ENCODE results near the gene CASK.

The CASK gene

GRCh38 chrX:41827886-41828285, 95.5 kb downstream of the CASK start:
- DNase-seq, result no peak

GRCh38 chrX:41825796-41826195, 97.6 kb downstream of the CASK start:
- DNase-seq, result no peak

DNA sequence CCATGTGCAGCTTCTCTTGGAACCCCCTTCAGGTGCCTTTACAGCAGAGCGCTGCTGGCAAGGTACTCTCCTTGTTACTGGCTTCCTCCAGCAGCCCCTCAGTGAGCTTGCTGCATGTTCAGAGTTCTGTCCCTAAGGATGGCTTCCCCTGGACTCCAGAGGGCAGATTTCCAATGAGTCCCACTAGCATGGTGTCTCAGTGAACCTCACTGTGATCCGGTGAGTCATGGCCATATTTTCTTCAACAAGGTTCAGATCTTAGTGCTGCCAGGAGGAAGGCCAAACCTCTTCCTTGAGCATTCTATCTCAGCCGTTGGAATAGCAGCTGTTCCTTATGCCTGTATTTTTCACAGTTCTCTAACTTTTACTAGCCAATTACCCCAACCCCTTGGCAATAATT, 98.8 kb downstream of the CASK start:
- DNase-seq, result no peak

GRCh38 chrX:41823402-41823801, 100.0 kb downstream of the CASK start:
- DNase-seq, result no peak

DNA sequence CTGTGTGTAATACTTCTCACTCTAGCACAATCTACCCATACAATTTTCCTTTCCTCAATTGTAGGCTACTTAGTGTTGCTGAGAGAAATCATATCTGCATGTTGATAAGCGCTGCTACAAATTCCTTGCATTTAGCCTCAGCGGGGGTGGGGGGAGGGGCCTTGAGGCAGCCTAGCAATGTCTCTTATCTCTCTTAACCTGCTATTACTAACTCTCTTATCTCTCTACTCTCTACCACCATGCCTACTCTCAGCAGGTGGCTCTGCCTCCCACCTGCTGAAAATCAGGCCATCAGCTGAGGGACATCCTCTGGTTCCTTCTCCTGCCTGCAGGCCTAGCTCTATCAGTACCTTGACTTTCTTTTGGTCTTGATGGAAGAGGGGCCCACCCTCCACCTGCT, 100.5 kb downstream of the CASK start:
- DNase-seq, result no peak

DNA sequence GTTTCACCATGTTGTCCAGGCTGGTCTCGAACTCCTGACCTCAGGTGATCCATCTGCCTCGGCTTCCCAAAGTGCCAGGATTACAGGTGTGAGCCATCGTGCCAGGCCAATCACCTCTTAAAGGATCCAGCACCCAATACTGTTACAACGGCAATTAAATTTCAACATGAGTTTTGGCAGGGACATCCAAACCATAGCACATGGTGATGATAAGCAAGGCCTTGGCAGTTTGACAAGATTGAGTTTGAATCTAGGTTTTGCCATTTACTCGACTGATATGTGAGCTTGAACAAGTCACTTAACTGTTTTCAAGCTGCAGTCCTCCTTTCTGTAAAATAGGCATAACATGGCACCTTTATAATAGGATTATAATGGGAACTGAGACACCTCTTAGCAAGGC, 115.3 kb downstream of the CASK start:
- DNase-seq, result no peak

DNA sequence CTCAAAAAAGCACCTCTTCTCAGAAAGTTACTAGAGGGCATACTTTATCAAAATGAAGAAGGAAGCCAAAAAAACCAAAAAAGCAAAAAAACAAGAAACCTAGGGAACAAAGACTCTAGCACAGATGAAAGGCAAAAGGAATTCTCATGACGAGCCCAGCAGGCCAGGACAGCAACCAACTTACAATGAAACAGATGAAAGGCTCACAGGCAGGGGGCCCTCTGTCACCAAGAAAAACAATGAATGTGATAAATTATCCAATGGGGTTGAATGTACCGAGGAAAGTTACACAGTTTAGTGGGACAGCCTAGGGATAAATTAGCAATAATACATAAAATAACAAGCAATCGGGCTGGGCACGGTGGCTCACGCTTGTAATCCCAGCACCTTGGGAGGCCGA, 120.4 kb downstream of the CASK start:
- DNase-seq, result no peak

GRCh38 chrX:41799661-41800060, 123.7 kb downstream of the CASK start:
- DNase-seq, result no peak

DNA sequence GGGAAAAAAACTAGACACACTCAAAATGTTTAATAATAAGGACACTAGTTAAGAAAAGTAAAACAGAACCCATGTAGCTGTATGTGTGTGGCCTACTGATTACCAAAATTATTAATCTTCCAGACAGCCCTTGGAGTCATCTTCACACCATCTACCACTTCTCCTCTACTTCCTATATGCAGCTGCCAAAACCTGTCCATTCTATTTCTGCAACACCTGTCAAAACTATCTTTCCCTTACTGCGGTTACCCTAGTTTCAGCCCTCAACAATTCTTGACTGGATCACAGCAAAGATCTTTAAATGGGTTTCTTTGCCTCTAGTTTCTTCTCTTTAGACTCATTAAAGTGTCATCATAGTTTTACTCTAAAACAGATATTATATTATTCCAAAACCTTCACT, 126.8 kb downstream of the CASK start:
- DNase-seq, result no peak

- no peak for DNase-seq
Observed at GRCh38 chrX:41796046-41796445, 127.3 kb downstream of the CASK start.

GRCh38 chrX:41789374-41789773, 134.0 kb downstream of the CASK start:
- DNase-seq, result no peak

- DNase-seq, result no peak
Observed at GRCh38 chrX:41785685-41786084, 137.7 kb downstream of the CASK start.

DNA sequence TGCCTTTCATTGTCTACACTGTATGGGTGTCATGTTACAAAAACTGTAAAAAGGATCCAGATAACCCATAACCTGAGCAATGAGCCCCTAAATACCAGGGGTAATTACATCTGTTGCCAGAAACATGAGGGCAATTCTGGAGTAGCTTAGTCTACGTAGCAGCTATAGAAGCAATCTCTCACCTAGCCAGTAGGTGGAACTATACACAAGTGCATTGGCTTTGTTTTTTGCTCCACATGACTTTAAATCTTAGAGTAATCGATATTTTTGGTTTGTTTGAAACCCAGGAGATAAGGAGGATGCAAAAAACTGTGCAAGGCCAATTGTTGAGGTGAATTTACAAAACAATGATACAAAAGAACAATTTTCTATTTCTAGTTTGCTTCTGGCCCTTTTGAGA, 141.9 kb downstream of the CASK start:
- no peak for DNase-seq

- DNase-seq, result no peak
Observed at GRCh38 chrX:41779941-41780340, 143.4 kb downstream of the CASK start.

DNA sequence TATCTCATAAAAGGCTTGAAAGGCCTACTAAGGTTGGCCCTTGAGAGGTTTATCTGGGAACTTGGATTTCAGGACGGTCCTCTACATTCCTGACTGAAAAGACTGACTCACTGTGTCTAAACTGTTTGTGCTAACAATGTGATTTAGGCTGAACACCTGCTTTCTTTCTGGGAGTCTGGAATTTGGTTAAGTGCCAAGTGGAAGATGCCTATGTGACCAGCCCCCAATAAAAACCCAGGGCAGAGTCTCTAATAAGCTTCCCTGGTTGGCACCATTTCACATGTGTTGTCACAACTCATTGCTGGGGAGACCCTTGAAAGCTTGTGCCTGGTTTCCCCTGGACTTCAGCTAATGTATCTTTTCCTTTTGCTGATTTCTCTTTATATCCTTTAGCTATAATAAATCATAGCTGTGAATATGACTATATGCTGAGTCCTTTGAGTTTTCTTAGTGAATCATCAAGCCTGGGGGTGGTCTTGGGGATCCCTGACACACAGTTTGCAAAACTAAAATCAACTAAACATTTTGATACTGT, 144.3 kb downstream of the CASK start:
- DNase-seq, result no peak

DNA sequence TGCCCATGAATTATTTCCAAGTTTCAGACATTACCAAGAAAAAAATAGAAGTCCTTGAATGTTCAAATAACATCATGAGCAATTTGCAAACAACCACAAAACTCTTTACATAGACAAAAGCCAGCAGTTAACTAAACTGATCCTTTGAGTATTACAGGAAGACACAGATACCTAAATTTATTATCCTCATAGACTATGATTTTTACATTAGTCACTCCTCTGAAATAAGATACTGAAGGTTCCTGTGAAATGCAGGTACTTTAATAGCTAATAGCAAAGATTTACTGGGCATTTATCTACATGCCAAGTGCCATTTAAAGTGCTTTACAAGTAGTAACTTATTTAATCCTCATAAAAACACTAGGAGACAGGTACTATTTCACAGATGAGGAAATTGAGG, 161.7 kb downstream of the CASK start:
- DNase-seq, result no peak

DNA sequence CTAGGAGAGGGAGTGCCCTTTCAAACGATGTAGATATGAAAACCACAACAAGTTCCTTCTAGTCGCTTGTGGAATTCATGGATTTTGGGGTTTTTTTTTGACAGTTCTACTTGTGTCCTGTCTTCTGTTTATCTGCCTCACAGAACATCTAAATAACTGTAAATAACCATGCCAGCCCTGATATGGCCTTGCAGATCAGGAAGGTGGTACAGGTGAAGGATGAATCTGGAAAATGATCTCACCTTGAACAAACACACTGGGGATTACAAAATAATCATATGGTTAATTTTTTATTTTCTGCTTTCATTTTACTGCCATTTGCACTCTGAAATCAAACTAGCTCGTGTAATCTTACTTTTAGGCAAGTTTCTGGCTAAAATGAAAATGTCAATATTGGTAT, 162.2 kb downstream of the CASK start:
- DNase-seq, result no peak

DNA sequence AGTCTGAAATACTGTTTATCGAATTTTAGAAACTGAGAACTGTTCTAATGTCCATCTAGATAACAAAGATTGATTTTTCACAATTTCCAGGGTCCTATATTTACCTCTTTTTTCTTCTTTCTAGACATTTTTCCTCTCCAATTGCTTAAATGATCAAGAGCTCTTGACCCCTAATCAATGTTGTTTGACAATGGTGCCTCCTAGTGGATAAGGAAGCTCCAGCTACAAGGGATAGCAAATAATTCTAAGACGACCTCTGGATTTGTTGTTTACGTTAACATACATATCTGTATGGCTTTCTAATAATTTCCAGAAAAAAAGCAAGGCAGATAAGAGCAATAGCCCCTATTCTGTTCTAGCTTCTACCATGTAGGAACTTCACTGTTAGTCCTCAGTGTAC, 163.5 kb downstream of the CASK start:
- DNase-seq, result no peak

DNA sequence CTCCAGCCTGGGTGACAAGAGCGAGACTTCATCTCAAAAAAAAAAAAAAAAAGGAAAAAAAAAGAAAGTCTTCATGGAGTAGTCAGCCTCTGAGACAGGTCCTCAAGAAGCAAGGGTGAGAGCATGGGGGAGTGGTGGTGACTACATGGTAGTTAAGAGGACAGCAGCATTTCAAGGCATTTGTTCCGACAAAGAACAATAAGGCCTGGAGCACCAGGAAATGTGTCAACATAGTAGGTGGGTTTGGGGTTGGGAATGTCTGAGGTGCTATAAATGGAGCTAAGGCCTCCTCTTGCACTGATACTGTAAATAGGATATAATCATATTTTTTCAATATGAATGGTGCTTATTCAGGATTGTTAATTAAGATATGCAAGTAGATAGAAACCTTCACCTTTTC, 165.0 kb downstream of the CASK start:
- DNase-seq, result no peak

DNA sequence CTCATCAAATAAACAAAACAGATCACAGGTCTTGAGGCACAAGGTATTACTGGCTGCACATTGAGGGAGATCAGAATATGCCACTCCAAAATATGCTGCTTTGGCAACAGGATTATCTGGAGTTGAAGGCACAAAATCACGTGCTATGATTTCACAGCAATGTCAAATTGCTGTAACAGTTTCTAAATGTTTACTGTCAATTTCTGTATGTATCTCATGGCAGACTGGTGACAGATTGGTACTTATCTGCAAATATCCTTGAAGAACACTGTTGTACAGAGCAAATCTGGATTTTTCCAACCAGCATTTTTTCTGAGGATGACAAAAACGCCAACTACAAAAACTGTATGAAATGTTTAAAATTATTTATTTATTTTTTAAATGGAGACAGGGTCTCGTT, 172.6 kb downstream of the CASK start:
- DNase-seq, result no peak

- DNase-seq, result no peak
Observed at GRCh38 chrX:41739871-41740270, 183.5 kb downstream of the CASK start.

GRCh38 chrX:41737065-41737464, 186.3 kb downstream of the CASK start:
- DNase-seq, result peak; percentile 38

DNA sequence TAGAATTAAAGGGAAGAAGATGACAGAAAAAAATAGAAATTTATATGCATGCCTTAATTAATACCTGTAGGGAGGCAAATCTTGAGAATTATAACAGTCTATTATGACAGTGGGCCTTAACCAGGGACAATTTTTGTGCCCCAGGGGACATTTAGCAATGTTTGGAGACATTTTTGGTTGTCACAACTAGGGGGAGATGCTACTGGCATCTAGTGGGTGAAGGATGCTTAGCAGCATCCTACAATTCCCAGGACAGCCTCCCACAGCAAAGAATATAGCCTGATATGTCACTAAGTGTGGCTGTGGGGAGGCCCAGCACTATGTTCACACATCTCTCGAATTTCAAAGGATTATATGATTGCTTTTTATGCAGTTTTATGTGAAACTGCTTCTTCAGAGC, 188.8 kb downstream of the CASK start:
- DNase-seq, result no peak

GRCh38 chrX:41733939-41734338, 189.4 kb downstream of the CASK start:
- DNase-seq, result peak; percentile 27

DNA sequence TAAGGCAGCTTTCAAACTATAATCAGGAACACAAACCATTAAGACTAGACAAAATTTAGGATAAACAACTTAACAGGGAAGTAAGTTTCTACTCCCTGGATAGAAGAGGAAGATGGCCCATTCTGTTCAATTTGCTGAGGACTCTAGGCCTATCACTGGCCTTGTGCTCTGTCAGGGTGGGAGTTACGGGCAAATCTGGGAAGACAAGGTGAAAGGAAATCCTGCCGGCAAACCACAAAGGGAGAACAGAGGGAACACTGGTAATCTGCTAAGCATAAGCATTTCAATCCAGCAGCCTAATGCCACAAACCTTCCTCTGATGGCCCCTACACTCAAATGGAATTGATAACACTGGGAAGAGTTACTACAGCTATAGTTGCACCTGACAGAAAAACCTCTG, 191.1 kb downstream of the CASK start:
- DNase-seq, result no peak

GRCh38 chrX:41730081-41730480, 193.3 kb downstream of the CASK start:
- no peak for DNase-seq
